HG03575 (cell line): ENCODE measurements around the gene HAPLN2.
"Not testable (repeated sequence)": the region's sequence is repeated elsewhere in the genome, so short reads cannot be mapped to it uniquely, and the experiment has no call there.

ENCODE experiments used
- ATAC-seq: cut with Tn5 transposase; IDR thresholded peaks from one replicate; pipeline ENCODE4 v1.9.1; 2021; ENCODE audit not compliant: unreplicated experiment, insufficient number of reproducible peaks, low FRiP score; ENCODE audit errors: extremely low read depth

The HAPLN2 gene

DNA sequence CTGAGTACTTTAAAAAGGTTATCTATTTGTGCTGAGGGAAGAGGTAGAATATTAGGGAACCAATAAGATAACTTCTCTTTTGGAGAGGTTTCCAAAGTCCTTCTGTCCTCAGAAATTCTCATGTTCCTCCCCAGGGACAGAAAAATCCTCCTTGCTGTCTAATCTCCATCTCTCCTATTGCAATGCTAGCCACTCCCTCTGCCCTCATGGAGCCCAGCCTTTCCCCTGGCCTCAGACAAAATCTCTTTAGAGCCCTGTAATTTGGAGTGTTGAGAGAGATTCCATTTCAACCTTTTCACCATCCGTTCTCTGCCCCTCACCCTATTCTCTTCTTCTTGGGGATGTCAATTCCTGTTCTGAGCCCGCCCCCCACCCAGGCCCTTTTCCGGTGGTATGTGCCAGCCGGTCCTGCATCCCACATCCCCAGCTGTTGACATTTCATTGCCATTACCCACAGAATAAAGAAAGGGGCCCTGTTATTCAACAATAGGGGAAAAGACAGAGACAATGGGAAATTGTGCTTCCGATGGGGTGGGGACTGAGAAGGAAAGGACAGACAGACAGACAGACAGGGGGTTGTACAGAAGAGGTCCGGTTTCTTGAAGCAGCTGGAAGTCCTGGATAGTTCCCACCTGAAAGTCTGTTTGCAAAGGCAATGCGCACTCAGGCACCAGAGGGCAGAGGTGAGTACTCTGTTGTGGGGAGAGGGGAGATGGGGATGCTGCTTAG lies at the start of gene HAPLN2:
Gene HAPLN2 (plus strand): TSS at position 563 of the 729 bp plus-strand sequence. CDS start 4,076 bp downstream, outside the sequence.
- ATAC-seq = no peak

DNA sequence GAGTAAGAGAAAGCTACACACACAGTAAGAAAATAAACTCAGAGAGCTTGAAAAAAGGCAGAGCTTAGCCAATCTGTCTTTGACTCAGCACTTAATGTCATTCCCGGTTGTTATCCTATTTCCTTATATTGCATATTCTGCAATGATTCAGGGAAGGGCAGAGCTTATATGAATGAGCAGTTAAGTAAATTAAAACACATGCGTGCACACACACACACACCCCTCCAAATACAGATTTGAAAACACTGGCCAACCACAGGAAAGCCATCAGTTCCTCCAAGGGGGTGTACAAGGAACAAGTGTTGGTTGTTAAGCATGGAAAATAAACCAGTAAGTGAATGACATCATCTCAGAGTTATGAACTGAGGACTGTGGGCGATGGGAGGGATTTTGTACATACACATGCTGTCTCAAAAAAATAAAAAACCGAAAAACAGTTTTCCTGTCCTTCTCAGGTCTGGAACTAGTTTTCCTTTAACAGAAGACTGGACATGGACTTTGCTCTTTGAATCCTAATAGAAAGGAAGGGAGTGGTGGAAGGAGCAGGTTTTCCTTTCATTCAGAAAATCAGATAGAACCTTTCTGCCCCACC lies 47.9 kb upstream of the HAPLN2 start:
- ATAC-seq = no peak

DNA sequence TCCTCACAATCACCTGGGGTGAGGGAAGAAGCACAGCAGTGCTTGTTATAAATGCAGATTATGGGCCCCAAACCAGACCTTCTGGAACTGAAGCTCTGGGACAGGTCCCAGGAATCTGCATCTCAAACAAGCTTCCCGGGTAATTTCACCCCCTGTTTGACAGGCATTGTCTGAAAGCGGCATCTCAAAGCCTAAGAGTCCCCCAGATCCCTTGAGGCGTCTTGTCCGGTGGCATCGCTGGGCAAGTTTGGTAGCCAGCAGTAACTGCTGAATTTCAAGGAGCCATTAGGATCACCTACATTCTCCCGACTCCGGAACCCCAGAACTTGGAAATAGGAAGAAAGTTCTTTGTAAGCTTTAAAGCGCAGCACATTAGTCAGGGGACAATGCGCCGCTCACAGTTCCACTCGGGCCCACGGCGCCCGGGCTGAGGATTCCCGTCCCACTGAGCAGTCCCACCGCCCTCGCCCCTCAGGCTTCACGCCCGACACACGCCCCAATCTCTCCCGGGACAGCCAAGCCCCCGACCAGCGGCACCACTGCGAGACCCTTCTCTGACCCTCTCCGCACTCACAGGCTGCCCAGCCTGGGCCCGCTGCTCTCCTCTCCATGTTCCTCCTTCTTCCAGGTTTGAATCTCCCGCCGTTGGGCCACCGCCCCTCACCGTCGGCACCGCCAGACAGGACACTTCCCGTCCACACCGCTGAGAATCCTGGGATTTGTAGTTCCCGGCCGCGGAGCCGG lies 47.1 kb upstream of the HAPLN2 start, which contains the start of gene IQGAP3:
Gene IQGAP3 (minus strand): TSS at position 647 of the 744 bp plus-strand sequence. CDS start 36 bp downstream, at position 611.
- ATAC-seq = no peak

DNA sequence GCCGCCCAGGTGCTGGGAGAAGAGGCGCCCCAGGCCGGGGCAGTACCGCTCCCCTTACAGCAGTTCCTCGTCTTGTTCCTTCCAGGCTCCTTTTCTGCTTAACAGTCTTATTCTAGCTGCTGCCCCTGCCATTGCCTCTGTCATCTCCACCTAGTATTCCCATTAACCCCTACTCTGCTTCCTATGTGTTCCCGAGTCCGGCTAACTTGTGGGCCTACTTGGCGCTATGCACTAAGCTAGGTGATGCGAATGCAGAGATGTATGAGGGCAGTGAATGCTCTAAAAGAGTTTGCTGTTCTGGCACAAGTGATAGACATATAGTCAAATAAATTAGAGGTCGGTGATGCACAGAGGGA lies 46.6 kb upstream of the HAPLN2 start:
- no peak for ATAC-seq

DNA sequence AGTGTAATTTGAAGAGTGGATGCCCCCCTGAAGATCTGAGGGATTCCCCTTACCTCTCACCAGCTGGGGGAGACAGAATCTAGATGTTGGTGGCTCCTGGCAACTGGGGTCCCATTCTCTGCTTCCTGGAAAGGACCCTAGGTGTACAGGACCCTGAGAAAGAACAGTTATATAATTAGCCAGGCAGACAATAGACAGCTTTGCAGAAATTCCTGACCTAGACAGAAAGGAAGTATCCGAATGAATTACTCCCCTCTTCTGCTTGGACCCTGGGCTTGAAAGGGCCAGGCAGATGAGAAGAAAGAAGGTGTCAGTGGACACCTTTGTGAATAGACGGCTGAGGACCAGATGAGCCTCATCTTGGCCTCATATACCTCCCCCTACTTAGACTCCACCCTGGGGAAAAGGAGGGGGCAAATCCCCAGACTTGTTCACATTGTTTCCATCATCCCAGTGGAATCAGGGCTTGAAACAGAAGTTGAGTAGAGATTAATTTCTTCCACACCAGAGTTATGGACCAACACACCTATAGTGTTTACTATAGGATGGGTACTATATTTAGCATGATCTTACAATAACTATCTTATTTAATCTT lies 45.1 kb upstream of the HAPLN2 start:
- ATAC-seq = no peak

DNA sequence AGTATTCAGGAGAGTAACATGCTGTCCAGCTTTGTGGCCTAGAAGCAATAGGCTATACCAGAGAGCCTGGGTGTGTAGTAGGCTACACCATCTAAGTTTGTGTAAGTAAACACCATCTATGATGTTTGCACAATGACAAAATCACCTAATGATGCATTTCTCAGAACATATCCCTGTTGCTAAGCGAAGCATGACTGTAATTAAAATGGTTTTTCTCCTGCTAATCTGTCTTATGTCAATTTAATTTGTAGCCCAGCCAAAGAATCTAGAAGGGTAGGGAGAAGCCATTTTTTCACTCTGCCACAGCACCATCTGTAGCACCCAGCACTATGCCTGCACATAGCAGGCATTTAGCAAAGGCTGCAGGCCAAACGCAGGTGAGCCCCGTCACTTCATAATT lies 41.7 kb upstream of the HAPLN2 start:
- no peak for ATAC-seq

DNA sequence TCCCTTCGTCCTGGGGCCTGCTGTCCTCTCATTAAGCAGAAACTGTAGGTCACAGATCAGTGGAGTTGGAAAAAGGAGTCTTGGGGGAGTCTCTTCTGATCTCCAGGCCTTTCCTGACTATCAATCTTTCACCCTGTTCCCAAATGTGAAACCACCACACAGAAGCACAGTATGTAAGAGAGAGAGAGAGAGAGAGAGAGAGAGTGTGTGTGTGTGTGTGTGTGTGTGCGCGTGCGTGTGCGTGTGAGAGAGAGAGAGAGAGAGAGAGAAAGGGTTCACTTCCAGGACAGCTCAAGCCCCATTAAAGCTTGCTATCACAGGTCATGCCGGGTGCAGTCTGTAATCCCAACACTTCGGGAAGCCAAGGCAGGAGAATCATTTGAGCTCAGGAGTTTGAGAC lies 41.2 kb upstream of the HAPLN2 start:
- no peak for ATAC-seq

DNA sequence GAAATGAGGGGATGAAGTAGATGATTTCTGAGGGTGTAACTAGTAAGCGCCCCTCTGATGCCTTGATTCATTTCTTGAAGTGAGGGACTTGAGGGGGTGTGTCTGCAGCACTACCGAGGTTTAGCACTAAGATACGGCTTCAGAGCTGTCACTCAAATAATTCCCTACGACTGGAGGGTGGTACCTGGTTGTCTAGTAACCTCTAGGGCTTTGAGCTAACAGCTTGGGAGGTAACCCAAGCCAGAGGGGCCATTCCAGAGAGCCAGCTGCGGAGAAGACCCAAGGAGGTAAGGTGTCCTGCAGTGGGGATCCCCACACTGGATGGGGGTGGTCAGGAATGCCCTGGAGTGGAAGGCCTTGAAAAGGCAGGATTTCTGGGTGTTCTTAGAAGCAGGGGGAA lies 39.7 kb upstream of the HAPLN2 start, which contains the start of gene TTC24:
Gene TTC24 (plus strand): TSS at position 252 of the 400 bp plus-strand sequence. CDS start 1,642 bp downstream, outside the sequence.
- ATAC-seq = no peak

DNA sequence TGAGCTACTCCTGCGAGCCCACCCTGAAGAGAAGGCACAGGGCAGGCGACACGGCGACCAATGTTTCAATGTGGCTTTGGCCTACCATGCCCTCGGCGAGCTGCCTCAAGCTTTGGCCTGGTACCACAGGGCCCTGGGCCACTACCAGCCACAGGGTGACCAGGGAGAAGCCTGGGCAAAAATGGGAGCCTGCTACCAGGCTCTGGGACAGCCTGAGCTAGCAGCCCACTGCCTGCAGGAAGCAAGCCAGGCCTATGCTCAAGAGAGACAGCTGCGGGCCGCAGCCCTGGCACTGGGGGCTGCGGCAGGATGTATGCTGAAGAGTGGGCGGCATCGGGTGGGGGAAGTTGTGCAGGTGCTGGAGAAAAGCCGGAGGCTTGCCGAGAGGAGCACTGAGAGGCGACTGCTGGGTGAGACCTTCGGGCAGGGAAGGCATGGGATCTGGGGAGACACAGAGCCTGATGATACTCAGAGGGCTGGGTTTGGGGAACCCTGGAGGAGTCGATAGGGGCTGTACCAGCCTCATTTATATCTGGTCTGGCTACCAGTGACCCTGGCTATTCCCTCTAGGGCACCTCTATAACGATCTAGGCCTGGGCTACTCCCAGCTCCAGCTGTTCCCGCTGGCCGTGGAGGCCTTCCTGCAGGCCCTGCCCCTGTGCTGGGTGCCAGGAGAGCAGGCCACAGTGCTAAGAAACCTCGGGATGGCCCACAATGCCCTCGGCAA lies 37.4 kb upstream of the HAPLN2 start:
- ATAC-seq = no peak

DNA sequence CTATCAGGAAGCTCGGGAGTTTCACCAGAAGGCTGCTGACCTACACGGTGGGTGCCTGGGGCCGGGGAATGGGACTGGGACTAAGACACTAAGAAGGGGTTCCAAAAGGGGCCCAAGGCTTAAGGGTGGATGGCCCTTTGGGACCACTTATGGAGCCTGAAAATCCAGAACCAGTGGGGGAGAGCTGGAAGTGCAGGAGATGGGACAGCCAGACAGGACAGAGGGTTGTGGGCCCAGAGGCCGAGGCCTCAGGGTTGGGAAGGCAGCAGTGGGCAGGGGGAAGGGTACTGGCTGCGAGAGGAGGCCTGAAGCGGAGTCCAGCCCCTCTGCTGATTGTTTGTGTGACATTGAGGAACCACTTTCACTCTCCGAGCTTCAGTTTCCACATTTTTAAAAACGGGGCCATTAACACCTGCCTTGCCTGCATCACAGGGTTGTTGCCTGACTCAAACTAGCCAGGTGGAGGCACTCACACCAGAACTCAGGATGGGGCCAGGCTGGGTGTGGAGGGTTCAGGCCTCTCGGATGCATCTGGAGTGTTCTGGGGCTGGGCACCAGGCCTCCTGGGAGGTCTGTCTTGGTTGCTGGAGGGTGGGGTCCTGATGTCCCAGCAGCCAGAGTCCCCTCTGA lies 36.7 kb upstream of the HAPLN2 start:
- ATAC-seq = no peak

DNA sequence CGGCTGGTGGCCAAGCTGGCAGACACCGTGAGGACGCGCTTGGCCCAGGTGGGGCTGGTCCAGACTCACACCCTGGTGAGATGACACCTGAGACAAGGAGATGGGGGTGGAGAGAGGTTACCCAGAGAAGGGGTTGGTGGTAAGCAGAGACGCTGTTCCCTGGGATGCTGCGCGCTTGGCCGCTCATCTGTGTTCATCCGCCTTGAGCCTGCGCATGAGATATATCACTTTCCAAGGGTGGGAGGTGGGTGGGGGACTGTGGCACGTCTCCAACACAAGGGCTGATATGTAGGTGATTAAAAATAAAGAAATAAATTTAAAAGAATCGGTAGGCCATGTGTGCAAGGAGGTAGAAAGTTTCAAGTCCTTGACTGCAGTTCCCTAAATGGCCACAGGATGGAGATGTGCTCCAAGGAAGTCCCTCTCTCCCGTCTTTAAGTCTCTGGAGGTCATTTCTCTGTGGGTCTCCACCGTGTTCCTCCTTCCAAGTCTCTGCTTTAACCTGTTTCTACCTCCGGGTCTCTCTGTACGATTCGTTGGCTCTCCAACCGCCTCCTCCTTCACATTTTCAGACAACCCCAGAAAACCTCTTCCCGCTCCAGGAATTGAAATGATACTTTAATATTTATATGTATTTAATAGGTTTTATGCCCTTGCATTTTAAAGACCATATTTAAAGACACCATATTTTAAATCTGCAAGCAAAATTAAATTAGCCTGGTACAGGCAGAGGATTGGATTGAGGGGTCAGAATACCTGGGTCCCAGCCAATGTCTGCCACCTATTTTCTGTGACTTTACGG lies 35.2 kb upstream of the HAPLN2 start:
- no peak for ATAC-seq

DNA sequence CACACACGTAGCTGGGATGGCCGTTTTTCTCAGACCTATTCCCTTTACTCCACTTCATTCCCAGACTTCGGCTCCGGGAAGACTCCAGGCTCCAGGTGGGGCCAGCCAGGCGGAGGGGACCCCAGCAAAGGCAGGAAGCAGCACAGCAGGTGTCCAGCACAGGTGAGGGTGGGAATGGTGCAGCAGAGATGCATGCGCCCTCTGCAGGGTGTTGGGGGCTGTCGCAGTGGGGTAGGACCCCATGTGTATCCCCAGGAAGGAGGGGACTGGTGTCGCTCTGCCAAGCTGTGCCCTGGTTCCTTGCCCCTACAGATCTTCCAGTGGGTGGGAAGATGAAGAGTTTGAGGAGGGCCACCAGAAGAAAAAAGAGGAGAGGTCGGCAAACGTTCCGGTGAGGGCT lies 34.4 kb upstream of the HAPLN2 start:
- ATAC-seq = no peak

DNA sequence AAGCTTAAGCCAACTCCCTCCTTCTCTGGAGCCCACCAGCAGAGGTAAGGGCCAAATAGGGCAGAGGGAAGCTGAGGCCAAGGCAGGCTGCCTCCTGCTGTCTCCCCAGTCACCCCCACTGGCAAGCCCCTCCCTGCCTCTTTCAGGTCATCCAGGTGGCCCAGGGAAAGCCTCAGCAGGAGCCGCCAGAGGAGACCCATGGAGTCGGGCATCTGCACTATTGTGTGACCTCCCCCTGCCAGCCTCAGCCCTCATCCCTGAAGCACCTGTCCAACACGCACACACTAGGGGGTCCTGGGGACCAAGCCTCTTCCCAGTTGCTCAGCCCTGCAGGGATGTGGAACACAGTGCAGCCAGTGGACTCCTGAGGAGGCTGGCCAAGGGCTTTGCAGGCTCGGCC lies 32.9 kb upstream of the HAPLN2 start:
- ATAC-seq = no peak

DNA sequence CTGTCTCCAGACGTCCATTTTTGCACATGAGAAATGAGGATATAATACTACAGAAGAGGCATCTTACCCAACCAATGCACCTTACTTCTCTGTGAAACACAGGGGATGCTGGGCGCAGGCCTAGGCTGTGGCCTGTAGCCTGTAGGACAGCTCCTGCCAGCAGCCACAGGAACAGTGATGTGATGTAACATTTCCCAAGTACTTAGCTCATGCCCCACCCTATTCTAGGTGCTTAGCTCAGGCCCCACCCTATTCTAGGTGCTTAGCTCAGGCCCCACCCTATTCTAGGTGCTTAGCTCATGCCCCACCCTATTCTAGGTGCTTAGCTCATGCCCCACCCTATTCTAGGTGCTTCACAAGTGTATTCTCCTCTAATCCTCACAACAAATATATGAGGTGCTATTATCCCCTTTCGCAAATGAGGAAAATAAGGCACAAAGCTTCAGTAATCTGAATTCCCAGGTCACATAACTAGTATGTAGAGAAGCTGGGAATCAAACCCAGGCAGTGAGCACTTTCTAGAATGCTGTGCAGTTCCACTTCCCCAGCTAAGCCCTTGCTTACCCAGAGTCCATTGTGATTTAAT lies 32.2 kb upstream of the HAPLN2 start:
- no peak for ATAC-seq

DNA sequence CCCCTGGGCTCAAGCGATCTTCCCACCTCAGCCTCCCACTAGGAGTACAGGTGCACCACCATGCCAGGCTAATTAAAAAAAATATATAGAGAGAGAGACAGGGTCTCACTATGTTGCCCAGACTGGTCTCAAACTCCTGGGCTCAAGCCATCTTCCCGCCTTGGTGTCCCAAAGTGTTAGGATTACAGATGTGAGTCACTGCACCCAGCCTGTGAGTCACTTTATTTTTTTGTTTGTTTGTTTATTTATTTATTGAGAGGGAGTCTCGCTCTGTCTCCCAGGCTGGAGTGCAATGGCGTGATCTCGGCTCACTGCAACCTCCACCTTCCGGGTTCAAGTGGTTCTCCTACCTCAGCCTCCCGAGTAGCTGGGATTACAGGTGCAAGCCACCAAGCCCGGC lies 31.3 kb upstream of the HAPLN2 start:
- not testable (repeated sequence) for ATAC-seq

DNA sequence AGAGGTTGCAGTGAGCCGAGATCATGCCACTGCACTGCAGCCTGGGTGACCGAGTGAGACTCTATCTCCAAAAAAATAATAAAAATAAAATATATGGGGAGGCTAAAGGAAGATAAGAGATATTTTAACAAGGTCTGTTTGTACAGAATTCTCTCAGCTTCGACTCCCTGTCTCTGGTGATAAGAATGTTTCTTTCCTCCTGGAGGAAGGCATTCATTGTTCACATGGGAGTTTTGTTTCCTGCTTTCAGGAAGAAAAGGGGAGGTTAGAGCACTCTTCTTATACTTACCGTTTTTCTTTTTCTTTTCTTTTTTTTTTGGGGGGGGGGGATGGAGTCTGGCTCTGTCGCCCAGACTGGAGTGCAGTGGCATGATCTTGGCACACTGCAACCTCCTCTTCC lies 29.7 kb upstream of the HAPLN2 start:
- ATAC-seq = no peak

DNA sequence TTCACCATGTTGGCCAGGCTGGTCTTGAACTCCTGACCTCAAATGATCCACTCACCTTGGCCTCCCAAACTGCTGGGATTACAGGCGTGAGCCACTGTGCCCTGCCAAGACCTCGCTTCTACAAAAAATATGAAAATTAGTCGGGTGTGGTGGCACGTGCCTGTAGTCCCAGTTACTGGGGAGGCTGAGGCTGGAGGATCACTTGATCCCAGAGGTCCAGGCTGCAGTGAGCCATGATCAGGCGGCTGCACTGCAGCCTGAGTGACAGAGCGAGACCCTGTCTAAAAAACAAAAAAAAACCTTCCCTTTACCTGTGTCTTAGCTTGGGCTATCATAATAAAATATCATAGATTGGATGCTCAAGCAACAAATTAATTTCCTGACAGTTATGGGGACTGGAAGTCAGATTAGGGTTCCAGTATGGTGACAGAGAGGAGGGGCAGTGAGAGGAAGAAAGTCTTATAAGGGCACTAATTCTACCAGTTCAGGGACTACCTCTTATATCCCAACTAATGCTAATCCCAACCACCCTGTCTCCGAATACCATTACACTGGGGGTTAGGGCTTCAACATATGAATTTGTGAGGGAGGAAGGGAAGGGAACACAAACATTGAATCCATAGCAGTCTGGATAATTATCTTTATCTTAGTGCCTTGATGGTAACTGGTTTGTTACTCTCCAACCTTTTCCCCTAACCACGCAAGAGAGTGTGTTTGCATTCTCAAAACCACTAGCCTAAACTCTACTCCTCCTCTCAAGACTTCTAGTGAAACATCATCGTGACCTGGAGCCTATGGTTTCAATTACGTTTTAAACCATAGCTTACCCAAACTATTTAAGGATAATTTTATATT lies 28.7 kb upstream of the HAPLN2 start:
- no peak for ATAC-seq
